Pancreas (tissue), 10 donors: ENCODE measurements around the gene STK33. TPM values are rescaled to one million over a fixed set of nuclear protein-coding genes. Genes with fewer than 3 reads are reported as not detected.

Source experiments
- ATAC-seq, 4 donors: fragments of 200-7000 bp; cut with Tn5 transposase; one replicate each; pipeline versions ENCODE4 v1.8.0 to v1.9.1; 2020; ENCODE audit warnings: mild to moderate bottlenecking in 4 of 4, moderate library complexity in 4 of 4
- DNase-seq, 6 donors: peaks; one replicate each; pipeline ENCODE4 v3.0.0-alpha.2; 2020
- FAIRE-seq: peaks from 2 replicates; lab custom pipeline; 2012; peaks lifted over from hg19 to GRCh38; lab: Jason Lieb, UNC
- H3K27ac ChIP-seq, 4 donors: fragments of 200-600 bp; sonication (generic); 1 replicate in 3 of 4; 2 replicates in 1 of 4; pipeline versions ENCODE4 v1.5.0 to v1.8.0; 2020
- H3K27me3 ChIP-seq, 4 donors: fragments of 200-600 bp; one replicate each; pipeline ENCODE4 v1.8.0; 2021
- H3K36me3 ChIP-seq, 3 donors: fragments of 200-600 bp; sonication (generic) in 1 of 3; one replicate each; pipeline versions ENCODE4 v1.5.0 to v1.8.0; 2020 to 2021
- H3K4me1 ChIP-seq, 3 donors: fragments of 200-600 bp; one replicate each; pipeline ENCODE4 v1.8.0; 2021
- H3K4me3 ChIP-seq, 4 donors: fragments of 200-600 bp; sonication (generic) in 2 of 4; one replicate each; pipeline versions ENCODE4 v1.5.0 to v1.8.0; 2020 to 2021
- H3K9me3 ChIP-seq, 4 donors: fragments of 200-600 bp; one replicate each; pipeline ENCODE4 v1.8.0; 2021
- CTCF ChIP-seq, 4 donors: fragments of 200-600 bp; sonication (generic) in 3 of 4; IDR thresholded peaks; one replicate each; pipeline versions ENCODE4 v1.5.0 to v1.8.0; 2021; ENCODE audit warnings: antibody characterized with exemption in 4 of 4
- WGBS, 2 donors: extraction: QIAGEN DNeasy Blood & Tissue Kit; methylation state at CpG; one replicate each; pipeline ENCODE4 v1.1.7; 2013; 5-methylcytosine and 5-hydroxymethylcytosine counted together
- intact Hi-C, 3 donors: fragments of 100-400 bp; cut with DNase I; formaldehyde crosslinking; loops; one replicate each; pipeline versions ENCODE4 v1.11.1 to v1.14.2; 2022
- polyA plus RNA-seq, 2 donors: library from polyadenylated mRNA; stranded (reverse); fragments of 200-250 nt; gene quantifications; one replicate each; pipeline ENCODE4 v1.2.3, GENCODE V29; 2013
- total RNA-seq, 6 donors: library from RNA; stranded (reverse); fragmentation: NEBNext Ultra II Directional in 4 of 6; extraction: Animal tissue kit (Norgen Biotek cat#: 25700) in 4 of 6; gene quantifications; one replicate each; pipeline versions ENCODE4 v1.2.1 to v1.2.4, GENCODE V29; 2021 to 2023
- donor health status: healthy with polysubstance abuse.
- donor health status: DM: no; HTN: no; CAD: no; lungs with moderate emphysema.
- donor health status: DM: no; HTN: no; CAD: no.
- donor health status: control.
- donor health status: control.
- donor health status: Bipolar disorder and iron deficiency.
- donor health status: DM: yes; HTN: yes; CAD: no.
- donor health status: DM: no; HTN: no; CAD: no.
- donor health status: DM: no; HTN: no; CAD: no.
- donor health status: DM: yes; HTN: yes; CAD: no.

The STK33 gene
- total and polyA plus RNA-seq, 8 donors, result 6.0 to 23.9 (median 7.2) TPM

- intact Hi-C loops, result no loop called here
- DNase-seq (peak in 1 of 6 donors; percentile 56), ATAC-seq (peak in 3 of 4 donors; percentile 62 to 70 (median 63)), FAIRE-seq (no peak)
- no peaks in the 10 kb centered on the region for H3K4me1 ChIP-seq
- H3K36me3 ChIP-seq, result no peaks in the 10 kb centered on the region
- no peaks in the 10 kb centered on the region for H3K27me3 ChIP-seq
- H3K4me3 ChIP-seq, result peak overlapping the region in 1 of 4 donors; percentile 23
- H3K27ac ChIP-seq, result no peak overlapping the region
- 30 to 44% methylated on average over 15 to 16 of the region's 16 CpGs for WGBS, 2 donors
- no peaks in the 10 kb centered on the region for H3K9me3 ChIP-seq
- TF ChIP-seq CTCF (IDR thresholded peaks at IDR 0.05), result no peak
Observed at GRCh38 chr11:8354622-8355415, 239.2 kb downstream of the STK33 start.

- Histone ChIP-seq H3K27ac (no peak overlapping the region), H3K4me3 (no peak overlapping the region), H3K4me1 (no peaks in the 10 kb centered on the region), H3K9me3 (no peaks in the 10 kb centered on the region), H3K36me3 (no peaks in the 10 kb centered on the region), H3K27me3 (no peaks in the 10 kb centered on the region)
- TF ChIP-seq CTCF (IDR thresholded peaks at IDR 0.05), result no peak
- no peak for FAIRE-seq
- ATAC-seq, result no peak
- DNase-seq, result no peak
- intact Hi-C loops, result no loop called here
- WGBS, 2 donors, result 82 to 84% methylated on average over 13 of the region's 13 CpGs
Observed at GRCh38 chr11:8352876-8353505, 241.0 kb downstream of the STK33 start.

- Histone ChIP-seq H3K9me3 (no peaks in the 10 kb centered on the region), H3K27me3 (no peaks in the 10 kb centered on the region), H3K4me1 (no peaks in the 10 kb centered on the region), H3K27ac (no peak overlapping the region), H3K4me3 (no peak overlapping the region), H3K36me3 (no peaks in the 10 kb centered on the region)
- DNase-seq (no peak), FAIRE-seq (no peak), ATAC-seq (no peak)
- 79 to 92% methylated on average over 4 of the region's 4 CpGs for WGBS, 2 donors
- no peak for TF ChIP-seq CTCF (IDR thresholded peaks at IDR 0.05)
- intact Hi-C loops, result no loop called here
Observed at GRCh38 chr11:8352103-8352875, 241.7 kb downstream of the STK33 start.

GRCh38 chr11:8351223-8351622 is 242.8 kb downstream of the STK33 start:
- no peak overlapping the region for H3K27ac ChIP-seq
- no peak for TF ChIP-seq CTCF (IDR thresholded peaks at IDR 0.05)
- no peaks in the 10 kb centered on the region for H3K36me3 ChIP-seq
- no peaks in the 10 kb centered on the region for H3K27me3 ChIP-seq
- no peaks in the 10 kb centered on the region for H3K9me3 ChIP-seq
- DNase-seq (peak in 1 of 6 donors; percentile 52), ATAC-seq (no peak), FAIRE-seq (no peak)
- no peaks in the 10 kb centered on the region for H3K4me1 ChIP-seq
- no peak overlapping the region for H3K4me3 ChIP-seq
- intact Hi-C loops, result no loop called here
- WGBS, 2 donors, result 77 to 87% methylated on average over 8 of the region's 8 CpGs
